Left lung (tissue), 10 donors: ENCODE results near the gene HOXA1. TPM values are rescaled to one million over a fixed set of nuclear protein-coding genes. Genes with fewer than 3 reads are reported as not detected.
A peak's percentile ranks its signal among the peaks of the same experiment; 100 is the strongest.

Experiments used
- ATAC-seq: fragments of 200-7000 bp; cut with Tn5 transposase; one replicate; pipeline ENCODE4 v1.9.1; 2020; ENCODE audit warnings: moderate library complexity
- DNase-seq, 4 donors: peaks; one replicate each; pipeline ENCODE4 v3.0.0-alpha.2; 2013 to 2020
- H3K27ac ChIP-seq, 2 donors: fragments of 200-600 bp; sonication (generic) in 1 of 2; one replicate each; pipeline versions ENCODE4 v1.5.0 to v1.8.0; 2020 to 2021
- H3K27me3 ChIP-seq, 2 donors: fragments of 200-600 bp; sonication (generic) in 1 of 2; one replicate each; pipeline versions ENCODE4 v1.5.0 to v1.8.0; 2020 to 2021
- H3K36me3 ChIP-seq, 2 donors: fragments of 200-600 bp; sonication (generic) in 1 of 2; one replicate each; pipeline versions ENCODE4 v1.5.0 to v1.8.0; 2020 to 2021
- H3K4me1 ChIP-seq, 2 donors: fragments of 200-600 bp; one replicate each; pipeline ENCODE4 v1.8.0; 2021
- H3K4me3 ChIP-seq, 2 donors: fragments of 200-600 bp; sonication (generic) in 1 of 2; one replicate each; pipeline versions ENCODE4 v1.5.0 to v1.8.0; 2020 to 2021; ENCODE audit warnings: mild to moderate bottlenecking in 1 of 2
- H3K9me3 ChIP-seq, 2 donors: fragments of 200-600 bp; sonication (generic) in 1 of 2; one replicate each; pipeline versions ENCODE4 v1.5.0 to v1.8.0; 2020 to 2021
- CTCF ChIP-seq, 2 donors: fragments of 200-600 bp; sonication (generic) in 1 of 2; IDR thresholded peaks; one replicate each; pipeline versions ENCODE4 v1.5.0 to v1.8.0; 2021; ENCODE audit warnings: antibody characterized with exemption in 2 of 2
- intact Hi-C, 2 donors: fragments of 100-400 bp; cut with DNase I; formaldehyde crosslinking; loops; one replicate each; pipeline versions ENCODE4 v1.11.2 to v1.14.2; 2022
- polyA plus RNA-seq, 6 donors: library from polyadenylated mRNA; unstranded; fragments of 120-200 nt; gene quantifications; one replicate each; pipeline ENCODE4 v1.2.1, GENCODE V29; 2013; ENCODE audit not compliant: insufficient read length in 6 of 6
- total RNA-seq, 2 donors: library from RNA; stranded (reverse); fragmentation: NEBNext Ultra II Directional; extraction: Animal tissue kit (Norgen Biotek cat#: 25700); gene quantifications; one replicate each; pipeline ENCODE4 v1.2.1, GENCODE V29; 2021
- donor health status: DM: no; HTN: yes; CAD: no.
- donor health status: DM: no; HTN: no; CAD: no.

Gene HOXA1
- total and polyA plus RNA-seq, 8 donors: 0.50 to 3.1 (median 2.1) TPM

- TF ChIP-seq CTCF (IDR thresholded peaks at IDR 0.05): no peak
- Histone ChIP-seq H3K36me3 (no peaks in the 10 kb centered on the region), H3K27ac (peak overlapping the region; percentile 71 to 83), H3K4me3 (peak overlapping the region in 1 of 2 donors; percentile 17), H3K4me1 (peaks cover 8 to 28% of the 10 kb centered on the region in 2 donors), H3K9me3 (no peaks in the 10 kb centered on the region), H3K27me3 (peaks cover 2 to 88% of the 10 kb centered on the region in 2 donors)
- no peak for ATAC-seq
- no peak for DNase-seq
- intact Hi-C loops: no loop called here
Observed at GRCh38 chr7:27122077-27122910, 26.5 kb upstream of the HOXA1 start.

GRCh38 chr7:27121684-27122076, 25.9 kb upstream of the HOXA1 start:
- ATAC-seq (no peak), DNase-seq (no peak)
- H3K27ac ChIP-seq: peak overlapping the region; percentile 71 to 83
- no peak for TF ChIP-seq CTCF (IDR thresholded peaks at IDR 0.05)
- peaks cover 6 to 28% of the 10 kb centered on the region in 2 donors for H3K4me1 ChIP-seq
- H3K9me3 ChIP-seq: no peaks in the 10 kb centered on the region
- H3K36me3 ChIP-seq: no peaks in the 10 kb centered on the region
- peak overlapping the region in 1 of 2 donors; percentile 17 for H3K4me3 ChIP-seq
- peaks cover 2 to 88% of the 10 kb centered on the region in 2 donors for H3K27me3 ChIP-seq
- intact Hi-C loops: no loop called here

GRCh38 chr7:27119412-27119911, 23.7 kb upstream of the HOXA1 start:
- Histone ChIP-seq H3K27me3 (peaks cover 6 to 85% of the 10 kb centered on the region in 2 donors), H3K9me3 (no peaks in the 10 kb centered on the region), H3K4me1 (peaks cover 6 to 12% of the 10 kb centered on the region in 2 donors), H3K36me3 (no peaks in the 10 kb centered on the region), H3K4me3 (no peak overlapping the region), H3K27ac (peak overlapping the region; percentile 73 to 86)
- intact Hi-C loops: no loop called here
- no peak for TF ChIP-seq CTCF (IDR thresholded peaks at IDR 0.05)
- DNase-seq (no peak), ATAC-seq (no peak)

GRCh38 chr7:27118580-27118979, 22.8 kb upstream of the HOXA1 start:
- peaks cover 6 to 85% of the 10 kb centered on the region in 2 donors for H3K27me3 ChIP-seq
- intact Hi-C loops: no loop called here
- no peak for ATAC-seq
- no peak for DNase-seq
- H3K9me3 ChIP-seq: no peaks in the 10 kb centered on the region
- H3K36me3 ChIP-seq: no peaks in the 10 kb centered on the region
- H3K4me3 ChIP-seq: peak overlapping the region; percentile 33 to 41
- peaks cover 6 to 12% of the 10 kb centered on the region in 2 donors for H3K4me1 ChIP-seq
- peak overlapping the region; percentile 73 to 86 for H3K27ac ChIP-seq
- TF ChIP-seq CTCF (IDR thresholded peaks at IDR 0.05): no peak

- intact Hi-C loops: no loop called here
- no peaks in the 10 kb centered on the region for H3K36me3 ChIP-seq
- H3K9me3 ChIP-seq: no peaks in the 10 kb centered on the region
- peaks cover 6 to 9% of the 10 kb centered on the region in 2 donors for H3K4me1 ChIP-seq
- peaks cover 6 to 85% of the 10 kb centered on the region in 2 donors for H3K27me3 ChIP-seq
- H3K27ac ChIP-seq: peak overlapping the region; percentile 73 to 86
- no peak for TF ChIP-seq CTCF (IDR thresholded peaks at IDR 0.05)
- ATAC-seq (peak; percentile 3), DNase-seq (peak in 1 of 4 donors; percentile 32)
- H3K4me3 ChIP-seq: peak overlapping the region; percentile 33 to 41
Observed at GRCh38 chr7:27117887-27118491, 22.2 kb upstream of the HOXA1 start.
